Activated CD8-positive, alpha-beta memory T cell treated with anti-CD3 and anti-CD28 coated beads, Interleukin-2, amount 10 ng/mL, durations not matched to agents 7 days and 5 days (primary cell): Measurements from ENCODE around the gene CUX1. TPM values are rescaled to one million over a fixed set of nuclear protein-coding genes. Genes with fewer than 3 reads are reported as not detected.
"Not testable (repeated sequence)": the region's sequence is repeated elsewhere in the genome, so short reads cannot be mapped to it uniquely, and the experiment has no call there.

ENCODE experiments used
- ATAC-seq: fragments of 150-1000 bp; cut with Tn5 transposase; one replicate; pipeline ENCODE4 v1.10.0; 2021; ENCODE audit warnings: moderate library complexity
- CTCF ChIA-PET: fragments of 350-600 bp; sonication (Branson Sonifier 250); formaldehyde crosslinking; loops from one replicate; lab custom pipeline; 2021; ENCODE audit warnings: antibody characterized with exemption; lab: Charles Lee
- DNase-seq: peaks from one replicate; pipeline ENCODE4 v3.0.0-alpha.2; 2020
- H3K27ac Mint-ChIP-seq: one replicate; pipeline ENCODE4 v1.8.0; 2021; ENCODE audit warnings: mild to moderate bottlenecking, mixed read lengths
- H3K27me3 Mint-ChIP-seq: one replicate; pipeline ENCODE4 v1.8.0; 2021; ENCODE audit warnings: mixed read lengths
- H3K36me3 Mint-ChIP-seq: one replicate; pipeline ENCODE4 v1.8.0; 2021; ENCODE audit warnings: mild to moderate bottlenecking, mixed read lengths
- H3K4me1 Mint-ChIP-seq: one replicate; pipeline ENCODE4 v1.8.0; 2021; ENCODE audit warnings: mixed read lengths
- H3K4me3 Mint-ChIP-seq: one replicate; pipeline ENCODE4 v1.8.0; 2021; ENCODE audit warnings: mild to moderate bottlenecking, moderate library complexity, mixed read lengths
- H3K9me3 Mint-ChIP-seq: one replicate; pipeline ENCODE4 v1.8.0; 2022; ENCODE audit warnings: low read depth, mixed read lengths
- total RNA-seq, 2 experiments: library from RNA; stranded (reverse); gene quantifications; one replicate each; pipeline ENCODE4 v1.2.3, GENCODE V29; 2021

The CUX1 gene
- total RNA-seq, 2 experiments from 2014 or later: 24.0 to 28.7 TPM

DNA sequence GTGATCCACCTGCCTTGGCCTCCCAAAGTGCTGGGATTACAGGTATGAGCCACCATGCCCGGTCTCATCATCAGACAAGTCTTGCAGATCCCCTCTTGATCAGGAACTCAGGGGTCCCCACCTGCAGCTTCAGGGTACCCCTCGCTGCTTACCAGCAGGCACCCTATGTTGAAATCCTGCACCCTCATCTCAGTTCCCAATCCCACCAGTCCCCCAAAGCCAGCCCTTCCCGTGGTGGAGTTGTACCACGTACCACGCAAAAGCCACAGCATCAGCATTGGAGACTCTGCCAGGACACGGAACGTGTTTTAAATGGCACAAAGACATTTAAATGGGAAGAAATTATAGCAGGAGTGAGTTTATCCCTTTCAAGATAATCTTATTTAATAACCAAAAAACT is 202.0 kb downstream of the CUX1 start:
- Mint-ChIP-seq H3K9me3 (no peaks in the 10 kb centered on the region), H3K27ac (no peak overlapping the region), H3K27me3 (no peaks in the 10 kb centered on the region), H3K4me3 (no peak overlapping the region), H3K4me1 (no peaks in the 10 kb centered on the region), H3K36me3 (no peaks in the 10 kb centered on the region)
- CTCF ChIA-PET: no interaction called here
- ATAC-seq (no peak), DNase-seq (no peak)

DNA sequence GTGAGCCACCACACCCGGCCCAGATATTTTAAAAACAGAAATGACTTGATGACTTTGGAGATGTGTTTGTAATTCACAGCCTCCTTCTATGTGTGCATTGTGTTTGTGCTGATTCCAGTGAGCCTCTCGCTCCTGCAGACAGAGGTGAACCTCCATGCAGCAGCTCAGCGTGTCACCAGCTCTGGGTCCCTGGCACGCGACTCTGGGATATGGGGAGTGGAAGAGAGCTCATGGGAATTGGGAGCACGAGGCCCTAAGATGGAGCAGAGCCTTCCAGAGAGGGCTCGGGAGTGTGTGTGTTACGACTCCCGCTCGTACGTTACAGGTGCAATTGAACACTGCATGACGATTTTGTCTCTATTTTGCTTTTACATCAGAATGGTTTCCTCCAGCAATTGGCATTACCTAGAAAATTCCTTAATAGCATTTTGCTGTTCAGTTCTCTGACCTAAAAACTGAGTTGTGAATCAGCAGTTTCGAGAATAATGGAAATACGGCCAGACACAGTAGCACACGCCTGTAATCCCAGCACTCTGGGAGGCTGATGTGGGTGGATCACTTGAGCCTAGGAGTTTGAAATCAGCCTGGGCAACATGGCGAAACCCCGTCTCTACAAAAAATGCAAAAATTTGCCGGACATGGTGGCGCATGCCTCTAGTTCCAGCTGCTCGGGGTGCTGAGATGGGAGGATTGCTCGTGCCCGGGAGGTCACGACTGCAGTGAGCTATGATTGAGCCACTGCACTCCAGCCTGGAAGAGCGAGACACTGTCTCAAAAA is 204.6 kb downstream of the CUX1 start:
- no peaks in the 10 kb centered on the region for H3K4me1 Mint-ChIP-seq
- H3K27me3 Mint-ChIP-seq: no peaks in the 10 kb centered on the region
- no peaks in the 10 kb centered on the region for H3K36me3 Mint-ChIP-seq
- ATAC-seq: no peak
- no peak overlapping the region for H3K27ac Mint-ChIP-seq
- no peak for DNase-seq
- CTCF ChIA-PET: no interaction called here
- H3K4me3 Mint-ChIP-seq: no peak overlapping the region
- no peaks in the 10 kb centered on the region for H3K9me3 Mint-ChIP-seq

DNA sequence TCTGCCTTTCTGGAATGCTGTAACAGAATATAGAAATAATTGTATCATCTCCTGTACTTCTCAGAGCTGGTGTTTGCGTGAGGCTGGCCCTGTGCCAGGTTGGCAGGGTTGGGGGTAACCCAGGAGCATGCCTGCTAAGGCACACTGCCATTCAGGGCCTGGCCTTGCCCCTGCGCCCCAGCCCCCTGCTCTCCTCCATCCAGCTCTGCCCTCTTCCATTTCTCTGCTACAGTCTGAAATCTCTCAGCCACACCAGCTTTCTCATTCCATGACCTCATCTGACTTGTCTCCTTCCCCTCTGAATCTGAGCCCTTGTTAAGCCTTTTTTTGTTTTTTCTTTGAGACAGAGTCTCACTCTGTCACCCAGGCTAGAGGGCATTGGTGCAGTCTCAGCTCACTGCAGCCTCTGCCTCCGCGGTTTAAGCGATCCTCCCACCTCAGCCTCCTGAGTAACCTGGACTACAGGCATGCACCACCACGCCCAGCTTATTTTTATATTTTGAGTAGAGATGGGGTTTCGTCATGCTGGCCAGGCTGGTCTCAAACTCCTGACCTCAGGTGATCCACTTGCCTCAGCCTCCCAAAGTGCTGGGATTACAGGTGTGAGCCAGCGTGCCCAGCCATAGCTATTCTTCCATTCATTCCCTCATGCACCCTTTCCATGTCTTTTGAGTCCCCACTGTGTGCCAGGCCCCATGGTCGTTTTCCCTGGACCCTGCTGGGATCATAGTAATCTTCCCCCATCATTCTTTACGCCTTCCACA is 206.8 kb downstream of the CUX1 start:
- Mint-ChIP-seq H3K36me3 (no peaks in the 10 kb centered on the region), H3K27me3 (no peaks in the 10 kb centered on the region), H3K4me3 (no peak overlapping the region), H3K4me1 (peaks cover 3% of the 10 kb centered on the region), H3K9me3 (no peaks in the 10 kb centered on the region), H3K27ac (no peak overlapping the region)
- ATAC-seq: no peak
- no peak for DNase-seq
- CTCF ChIA-PET: no interaction called here

DNA sequence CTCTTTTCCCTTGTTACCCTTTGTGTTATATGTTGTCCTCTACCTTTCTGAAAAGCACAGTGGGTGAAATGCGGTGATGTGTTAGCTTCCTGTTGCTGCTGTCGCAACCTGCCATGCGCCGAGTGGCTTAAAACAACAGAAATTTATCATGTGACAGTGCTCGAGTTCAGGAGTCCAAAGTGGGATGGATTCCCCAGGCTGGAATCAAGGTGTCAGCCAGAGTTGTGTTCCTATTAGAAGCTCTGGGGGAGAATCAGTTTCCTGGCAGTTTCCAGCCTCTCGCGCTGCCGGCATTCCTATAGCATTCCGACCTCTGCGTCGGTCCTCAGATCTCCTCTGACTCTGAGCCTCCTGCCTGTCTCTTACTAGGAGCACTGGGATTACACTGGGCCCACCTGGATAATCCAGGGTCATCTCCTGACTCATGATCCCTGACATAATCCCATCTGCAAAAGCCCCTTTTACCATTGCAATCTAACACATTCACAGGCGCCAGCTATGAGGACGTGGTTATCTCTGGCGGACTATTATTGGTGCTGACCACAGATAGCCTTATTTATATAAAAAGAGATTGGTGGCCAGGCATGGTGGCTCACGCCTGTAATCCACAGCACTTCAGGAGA is 207.5 kb downstream of the CUX1 start:
- H3K4me1 Mint-ChIP-seq: peaks cover 3% of the 10 kb centered on the region
- no peaks in the 10 kb centered on the region for H3K9me3 Mint-ChIP-seq
- no peak for ATAC-seq
- H3K36me3 Mint-ChIP-seq: no peaks in the 10 kb centered on the region
- CTCF ChIA-PET: no interaction called here
- no peak overlapping the region for H3K4me3 Mint-ChIP-seq
- DNase-seq: no peak
- no peak overlapping the region for H3K27ac Mint-ChIP-seq
- H3K27me3 Mint-ChIP-seq: no peaks in the 10 kb centered on the region

DNA sequence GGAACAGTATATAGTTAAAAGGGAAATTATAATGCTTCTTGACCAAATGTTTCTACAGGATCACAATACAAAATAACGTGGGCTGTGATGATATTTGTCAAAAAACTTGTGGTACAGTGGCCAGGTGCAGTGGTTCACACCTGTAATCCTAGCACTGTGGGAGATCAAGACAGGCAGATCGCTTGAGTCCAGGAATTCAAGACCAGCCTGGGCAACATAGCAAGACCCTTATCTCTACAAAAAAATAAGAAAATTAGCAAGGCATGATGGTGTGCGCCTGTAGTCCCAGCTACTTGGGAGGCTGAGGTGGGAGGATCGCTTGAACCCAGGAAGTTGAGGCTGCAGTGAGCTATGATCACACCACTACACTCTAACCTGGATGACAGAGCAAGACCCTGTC is 208.4 kb downstream of the CUX1 start:
- H3K27ac Mint-ChIP-seq, CTCF ChIA-PET, H3K36me3 Mint-ChIP-seq, H3K4me1 Mint-ChIP-seq, DNase-seq, H3K4me3 Mint-ChIP-seq, ATAC-seq, H3K27me3 Mint-ChIP-seq, H3K9me3 Mint-ChIP-seq: not testable (repeated sequence)

DNA sequence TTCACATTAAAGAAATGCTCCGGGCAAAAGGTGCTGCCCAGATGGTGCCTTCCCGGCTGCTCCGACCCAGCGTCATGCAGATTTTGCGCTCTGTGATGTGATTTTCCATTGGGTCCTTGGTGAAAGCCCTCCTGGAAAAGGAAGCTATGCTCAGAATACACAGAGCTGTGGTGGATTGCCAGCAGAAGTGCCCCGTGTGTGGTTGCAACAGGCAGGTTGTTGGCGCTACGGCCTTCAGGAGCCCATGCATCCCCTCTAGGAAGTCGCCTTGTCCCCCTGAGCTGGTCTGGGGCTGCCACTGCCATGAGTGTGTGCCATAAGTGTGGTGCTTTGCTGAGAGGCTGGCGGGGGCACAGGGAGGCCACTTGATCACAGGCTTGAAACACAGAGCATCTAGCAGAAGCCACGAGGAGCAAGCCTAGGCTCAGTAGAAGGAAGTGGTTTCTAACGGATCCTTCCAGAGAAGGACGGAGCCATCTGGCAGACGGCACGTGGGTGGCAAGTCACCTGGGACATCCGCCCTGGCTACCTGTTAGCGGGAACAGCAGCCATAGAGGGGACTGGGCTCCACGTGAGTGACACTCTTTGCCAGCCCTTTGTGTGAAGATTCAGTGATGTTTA is 210.9 kb downstream of the CUX1 start:
- Mint-ChIP-seq H3K36me3 (no peaks in the 10 kb centered on the region), H3K9me3 (no peaks in the 10 kb centered on the region), H3K4me3 (no peak overlapping the region), H3K4me1 (peaks cover 3% of the 10 kb centered on the region), H3K27me3 (no peaks in the 10 kb centered on the region), H3K27ac (no peak overlapping the region)
- DNase-seq: no peak
- ATAC-seq: no peak
- CTCF ChIA-PET: no interaction called here

DNA sequence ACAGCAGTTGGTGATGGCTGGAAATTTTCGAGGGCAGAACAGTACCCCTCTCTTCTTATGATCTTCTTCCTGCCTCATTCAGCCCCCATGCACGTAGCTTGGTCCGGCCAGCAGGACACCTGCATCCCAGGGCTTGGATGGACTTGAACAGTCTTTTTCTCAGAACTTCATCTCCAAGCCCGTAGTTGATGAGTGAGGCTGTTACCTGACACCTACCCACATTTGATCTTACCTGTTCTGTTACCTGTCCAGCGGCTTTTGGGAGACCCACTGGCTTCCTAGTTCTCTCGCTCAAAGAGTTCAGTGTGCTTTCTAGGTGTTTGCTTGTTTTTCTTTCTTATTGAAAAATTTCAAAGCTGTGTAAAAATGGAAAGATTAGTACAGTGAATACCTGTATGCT is 212.2 kb downstream of the CUX1 start:
- H3K27ac Mint-ChIP-seq: no peak overlapping the region
- no peak for ATAC-seq
- CTCF ChIA-PET: no interaction called here

DNA sequence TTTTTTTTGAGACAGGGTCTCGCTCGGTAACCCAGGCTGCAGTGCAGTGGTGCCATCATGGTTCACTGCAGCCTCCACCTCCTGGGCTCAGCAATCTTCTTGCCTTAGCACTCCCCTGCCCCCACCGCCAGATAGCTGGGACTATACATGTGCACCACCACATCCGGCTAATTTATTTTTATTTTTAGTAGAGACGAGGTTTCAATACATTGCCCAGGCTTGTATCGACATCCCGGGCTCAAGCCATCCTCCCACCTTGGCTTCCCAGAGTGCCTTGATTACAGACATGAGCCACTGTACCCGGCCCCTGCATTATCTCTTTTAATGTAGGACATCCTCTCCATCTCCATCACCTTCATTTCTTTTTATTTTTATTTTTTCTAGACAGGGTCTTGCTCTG is 213.3 kb downstream of the CUX1 start:
- Mint-ChIP-seq H3K4me3 (no peak overlapping the region), H3K4me1 (peaks cover 3% of the 10 kb centered on the region)
- ATAC-seq: no peak

More for the DNA sequence above, 212.2 kb downstream of the CUX1 start:
- Mint-ChIP-seq H3K9me3 (no peaks in the 10 kb centered on the region), H3K27me3 (no peaks in the 10 kb centered on the region), H3K36me3 (no peaks in the 10 kb centered on the region), H3K4me3 (no peak overlapping the region), H3K4me1 (peaks cover 3% of the 10 kb centered on the region)
- no peak for DNase-seq

DNA sequence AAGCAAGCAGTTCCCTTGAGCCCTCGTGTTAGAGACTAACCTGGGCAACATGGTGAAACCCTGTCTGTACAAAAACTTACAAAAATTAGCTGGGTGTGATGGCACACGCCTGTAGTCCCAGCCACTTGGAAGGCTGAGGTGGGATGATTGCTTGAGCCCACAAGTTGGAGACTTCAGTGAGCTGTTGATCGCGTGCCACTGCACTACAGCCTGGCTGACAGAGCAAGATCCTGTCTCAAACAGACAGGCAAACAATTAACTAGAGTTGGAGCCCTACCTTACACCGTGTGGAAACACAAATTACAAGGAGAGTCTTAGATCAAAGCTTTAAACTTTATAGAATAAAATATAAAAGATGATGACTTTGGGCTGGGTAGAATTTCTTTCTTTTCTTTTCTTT is 219.5 kb downstream of the CUX1 start:
- no peaks in the 10 kb centered on the region for H3K36me3 Mint-ChIP-seq
- DNase-seq (no peak), ATAC-seq (no peak)
- H3K4me3 Mint-ChIP-seq: no peak overlapping the region
- no peaks in the 10 kb centered on the region for H3K9me3 Mint-ChIP-seq
- CTCF ChIA-PET: no interaction called here
- no peaks in the 10 kb centered on the region for H3K4me1 Mint-ChIP-seq
- no peak overlapping the region for H3K27ac Mint-ChIP-seq
- H3K27me3 Mint-ChIP-seq: no peaks in the 10 kb centered on the region

More for the DNA sequence above, 213.3 kb downstream of the CUX1 start:
- H3K36me3 Mint-ChIP-seq: no peaks in the 10 kb centered on the region
- no peak overlapping the region for H3K27ac Mint-ChIP-seq
- no peaks in the 10 kb centered on the region for H3K9me3 Mint-ChIP-seq
- H3K27me3 Mint-ChIP-seq: no peaks in the 10 kb centered on the region
- CTCF ChIA-PET: no interaction called here
- DNase-seq: no peak

DNA sequence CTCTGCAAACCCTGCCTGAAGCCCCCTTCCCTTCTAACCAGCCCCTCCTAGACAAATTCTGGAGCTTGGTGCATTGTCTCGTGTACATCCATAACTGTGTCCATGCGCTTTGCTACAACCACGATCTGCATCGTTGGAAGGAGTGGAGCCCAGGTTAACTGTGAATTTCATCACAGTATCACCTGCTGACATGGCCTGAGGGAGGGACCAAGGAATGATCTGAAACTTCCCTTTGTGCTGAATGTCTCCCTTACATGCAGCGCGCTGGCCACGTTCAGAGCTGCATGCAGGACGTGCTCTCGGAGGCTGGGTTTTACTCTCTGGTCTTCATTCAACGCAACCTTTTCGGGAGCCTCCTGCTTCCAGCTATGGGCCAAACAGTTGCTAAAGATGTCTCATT is 222.3 kb downstream of the CUX1 start:
- no peaks in the 10 kb centered on the region for H3K36me3 Mint-ChIP-seq
- no peaks in the 10 kb centered on the region for H3K9me3 Mint-ChIP-seq
- DNase-seq (no peak), ATAC-seq (no peak)
- no peaks in the 10 kb centered on the region for H3K4me1 Mint-ChIP-seq
- CTCF ChIA-PET: no interaction called here
- H3K27me3 Mint-ChIP-seq: no peaks in the 10 kb centered on the region
- no peak overlapping the region for H3K27ac Mint-ChIP-seq
- no peak overlapping the region for H3K4me3 Mint-ChIP-seq

DNA sequence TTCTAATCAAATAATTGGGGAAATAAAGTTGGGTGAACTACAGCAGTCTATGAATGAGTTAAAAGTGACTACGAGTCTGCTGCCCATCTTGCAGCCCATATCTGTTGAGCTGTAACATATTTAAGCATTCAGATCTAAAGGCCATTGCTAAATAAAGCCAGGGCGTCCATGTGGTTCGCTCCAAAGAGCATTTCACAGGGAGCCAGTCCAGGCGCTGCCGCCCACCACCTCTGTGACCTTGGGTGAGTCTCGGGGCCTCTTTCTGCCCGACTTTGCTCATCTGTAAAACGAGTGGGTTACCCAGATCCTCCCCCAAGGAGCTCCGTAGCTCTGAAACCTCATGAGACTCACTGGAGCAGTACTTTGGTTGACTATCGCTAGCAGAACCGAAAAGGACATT is 223.1 kb downstream of the CUX1 start:
- Mint-ChIP-seq H3K27ac (no peak overlapping the region), H3K36me3 (no peaks in the 10 kb centered on the region)

DNA sequence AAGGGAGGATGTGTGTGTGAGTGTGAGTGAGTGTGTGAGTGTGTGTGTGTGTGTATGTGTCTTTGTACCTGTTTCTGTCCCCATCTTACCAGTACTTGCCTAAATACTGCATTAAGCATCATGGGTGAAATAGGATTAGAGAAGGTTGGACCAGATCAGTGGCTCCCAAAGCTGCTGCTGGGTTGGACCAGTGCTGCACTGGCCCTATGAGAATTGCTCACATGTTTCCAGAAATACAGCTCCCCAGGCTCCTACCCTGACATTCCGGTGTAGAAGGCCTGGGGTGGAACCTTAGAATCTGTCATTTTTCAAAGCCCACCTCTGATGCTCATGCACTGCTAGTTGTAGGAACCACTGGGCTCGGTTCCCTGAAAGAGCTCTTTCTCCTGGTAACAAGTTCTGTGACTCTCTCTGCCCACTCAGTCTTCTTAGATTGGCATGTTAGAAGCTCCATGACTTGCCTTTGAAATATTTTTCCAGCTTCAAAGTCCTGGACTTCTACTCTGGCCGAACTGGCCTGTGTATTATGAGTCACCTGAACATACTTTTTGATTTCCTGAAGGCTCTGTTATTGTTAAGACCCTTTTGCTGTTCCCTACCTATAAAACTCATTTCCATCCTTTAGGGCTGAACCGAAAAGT is 224.7 kb downstream of the CUX1 start:
- no peak for ATAC-seq
- Mint-ChIP-seq H3K27ac (no peak overlapping the region), H3K36me3 (no peaks in the 10 kb centered on the region)

More for the DNA sequence above, 223.1 kb downstream of the CUX1 start:
- ATAC-seq (no peak), DNase-seq (no peak)
- no peaks in the 10 kb centered on the region for H3K4me1 Mint-ChIP-seq
- H3K9me3 Mint-ChIP-seq: no peaks in the 10 kb centered on the region
- H3K4me3 Mint-ChIP-seq: no peak overlapping the region
- H3K27me3 Mint-ChIP-seq: no peaks in the 10 kb centered on the region
- CTCF ChIA-PET: no interaction called here

DNA sequence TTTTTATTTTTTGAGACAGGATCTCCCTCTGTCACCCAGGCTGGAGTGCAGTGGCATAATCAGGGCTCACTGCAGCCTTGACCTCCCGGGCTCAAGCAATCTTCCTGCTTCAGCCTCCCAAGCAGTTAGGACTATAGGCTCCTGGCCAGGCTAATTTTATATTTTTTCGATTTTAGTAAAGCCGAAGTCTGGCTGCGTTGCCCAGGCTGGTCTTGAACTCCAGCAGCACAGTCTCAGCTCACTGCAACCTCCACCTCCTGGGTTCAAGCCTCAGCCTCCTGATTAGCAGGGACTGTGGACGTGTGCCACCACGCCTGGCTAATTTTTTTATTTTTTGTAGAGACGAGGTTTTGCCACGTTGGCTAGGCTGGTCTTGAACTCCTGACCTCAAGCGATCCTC is 225.4 kb downstream of the CUX1 start:
- H3K36me3 Mint-ChIP-seq: not testable (repeated sequence)

More for the DNA sequence above, 224.7 kb downstream of the CUX1 start:
- CTCF ChIA-PET: no interaction called here
- Mint-ChIP-seq H3K27me3 (no peaks in the 10 kb centered on the region), H3K9me3 (no peaks in the 10 kb centered on the region), H3K4me1 (no peaks in the 10 kb centered on the region), H3K4me3 (no peak overlapping the region)
- no peak for DNase-seq

More for the DNA sequence above, 225.4 kb downstream of the CUX1 start:
- H3K27me3 Mint-ChIP-seq, ATAC-seq, H3K4me1 Mint-ChIP-seq, CTCF ChIA-PET, H3K27ac Mint-ChIP-seq, H3K9me3 Mint-ChIP-seq, H3K4me3 Mint-ChIP-seq, DNase-seq: not testable (repeated sequence)
